ENCODE results near the gene TXNL1.
"Not testable (repeated sequence)": the region's sequence is repeated elsewhere in the genome, so short reads cannot be mapped to it uniquely, and the experiment has no call there.

Gene TXNL1

DNA sequence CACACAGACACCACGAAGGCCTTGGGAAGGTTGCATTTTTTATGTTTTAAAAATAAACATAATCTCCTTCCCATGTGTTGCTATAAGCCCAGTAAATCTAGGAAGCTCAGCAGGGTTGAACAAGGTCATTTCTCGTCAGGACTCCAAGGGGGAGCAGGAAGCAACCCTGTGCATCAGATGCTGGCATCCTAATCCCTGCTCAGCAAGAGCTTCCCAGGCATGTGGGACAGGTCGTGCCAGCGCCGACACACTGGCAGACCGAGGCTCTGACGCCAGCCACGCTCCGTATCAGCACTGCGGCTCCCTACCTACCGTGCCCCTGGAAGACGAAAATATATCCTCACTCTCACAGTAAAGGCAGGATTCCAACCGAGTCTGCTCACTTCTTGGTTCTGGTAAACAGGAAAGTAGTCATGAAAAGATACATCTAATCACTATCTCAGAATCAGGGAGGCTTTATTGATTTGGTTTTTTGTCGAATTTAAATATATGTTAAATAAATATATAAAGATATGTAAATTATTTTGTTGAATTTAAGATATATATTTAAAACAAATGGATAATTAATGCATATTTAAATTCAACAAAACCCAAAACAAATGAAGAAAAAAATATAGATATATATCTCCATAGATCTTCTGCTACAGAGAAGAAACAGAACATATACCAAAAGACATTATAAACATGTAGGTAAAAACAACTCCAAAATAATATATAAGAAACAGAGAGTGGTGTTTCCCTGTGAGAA, 61.4 kb downstream of the TXNL1 start:
- Histone ChIP-seq H3K9me3 (replicated peaks in 1 of 2; ENCODE audit: control insufficient read depth in 2 of 2, insufficient read depth in 1 of 2, low read depth in 1 of 2, low read length in 2 of 2) (peaks cover 0 to 19% of the 10 kb centered on the region in 2 donors), H2BK5ac (ENCODE audit: low read length) (no peak overlapping the region), H3K18ac (ENCODE audit: low read length) (peak overlapping the region; percentile 65), H2BK120ac (ENCODE audit: low read depth, low read length) (peak overlapping the region; percentile 44), H3K27ac (replicated peaks; ENCODE audit: low read length) (no peak overlapping the region), H3K79me1 (ENCODE audit: low read depth, low read length) (no peaks in the 10 kb centered on the region), H3K4me1 (ENCODE audit: control insufficient read depth in 2 of 2, insufficient read depth in 1 of 2, low read depth in 1 of 2, low read length in 2 of 2) (peaks cover 0 to 3% of the 10 kb centered on the region in 2 donors), H2AK5ac (ENCODE audit: low read depth, low read length) (no peak overlapping the region), H3K4ac (ENCODE audit: low read length) (no peak overlapping the region), H4K91ac (ENCODE audit: low read depth, low read length, poor library complexity) (no peak overlapping the region), H3K4me2 (ENCODE audit: insufficient read depth, low read length, poor library complexity, severe bottlenecking) (no peak overlapping the region), H2AFZ (ENCODE audit: low read length) (peak overlapping the region; percentile 65), H3K23ac (ENCODE audit: low read depth, low read length, poor library complexity) (peak overlapping the region; percentile 25), H3K4me3 (ENCODE audit: low read length in 2 of 2) (no peak overlapping the region), H3K9ac (ENCODE audit: low read depth, low read length, poor library complexity) (no peak overlapping the region), H3K14ac (ENCODE audit: low read length) (no peak overlapping the region), H2BK12ac (ENCODE audit: low read length) (no peak overlapping the region), H4K8ac (ENCODE audit: low read depth, low read length) (no peak overlapping the region), H3K27me3 (ENCODE audit: control insufficient read depth in 3 of 3, insufficient read depth in 3 of 3, low read depth in 1 of 3, low read length in 3 of 3) (no peaks in the 10 kb centered on the region), H2BK15ac (ENCODE audit: low read length) (no peak overlapping the region), H3K36me3 (replicated peaks in 1 of 2; ENCODE audit: control insufficient read depth in 2 of 2, insufficient read depth in 2 of 2, low read length in 2 of 2) (no peaks in the 10 kb centered on the region)
- WGBS, 2 donors (ENCODE audit: extremely low coverage in 2 of 2, insufficient read length in 2 of 2, insufficient replicate concordance in 1 of 2) = 100% methylated on average over 1 of the region's 14 CpGs; no CpG with 5 or more reads in 1 of the 2 donors
- DNase-seq (ENCODE audit: low spot score) = no peak

DNA sequence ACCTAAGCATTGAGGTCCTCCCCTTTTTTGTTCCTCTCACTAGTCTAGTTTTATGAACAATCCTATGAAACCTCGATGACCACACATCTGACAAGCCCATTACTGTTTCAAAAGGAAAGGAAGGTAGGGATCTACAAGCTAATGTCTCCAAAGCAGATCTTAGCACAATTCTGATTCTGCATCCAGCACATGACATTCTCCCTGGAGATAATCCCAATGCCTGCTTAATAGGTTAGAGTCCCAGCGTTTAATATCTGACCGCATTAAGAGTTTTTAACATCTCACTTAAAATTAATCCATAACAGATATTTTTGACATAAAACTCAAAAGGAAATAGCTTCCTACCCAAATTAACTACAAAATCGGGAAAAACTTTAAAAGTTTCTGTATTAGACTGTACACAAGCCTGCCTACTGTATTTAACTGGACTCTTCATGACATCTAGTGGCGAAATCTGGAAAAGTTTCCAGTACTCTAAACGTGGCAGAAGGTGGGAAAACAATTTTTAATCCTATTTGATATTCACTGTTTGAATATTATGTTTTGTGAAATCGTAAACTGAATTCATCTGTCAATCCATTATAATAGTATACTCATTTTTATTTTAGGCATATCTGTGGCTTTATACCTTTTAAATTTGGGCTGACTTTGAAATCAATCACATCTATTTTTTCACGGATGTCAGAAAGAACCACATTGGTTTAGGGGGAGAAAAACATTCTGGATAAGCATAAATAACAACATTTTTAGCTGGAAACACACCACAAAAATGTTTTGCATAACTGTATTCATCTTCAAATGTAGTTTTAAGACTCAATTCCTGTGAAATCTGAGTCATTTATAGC, 62.4 kb downstream of the TXNL1 start:
- no peak overlapping the region for H2BK15ac ChIP-seq (ENCODE audit: low read length)
- no peaks in the 10 kb centered on the region for H3K79me1 ChIP-seq (ENCODE audit: low read depth, low read length)
- no peak overlapping the region for H2BK12ac ChIP-seq (ENCODE audit: low read length)
- H3K36me3 ChIP-seq (replicated peaks in 1 of 2; ENCODE audit: control insufficient read depth in 2 of 2, insufficient read depth in 2 of 2, low read length in 2 of 2) = no peaks in the 10 kb centered on the region
- H3K9ac ChIP-seq (ENCODE audit: low read depth, low read length, poor library complexity) = no peak overlapping the region
- no peak overlapping the region for H4K8ac ChIP-seq (ENCODE audit: low read depth, low read length)
- H3K18ac ChIP-seq (ENCODE audit: low read length) = no peak overlapping the region
- no peaks in the 10 kb centered on the region for H3K27me3 ChIP-seq (ENCODE audit: control insufficient read depth in 3 of 3, insufficient read depth in 3 of 3, low read depth in 1 of 3, low read length in 3 of 3)
- H3K4ac ChIP-seq (ENCODE audit: low read length) = no peak overlapping the region
- no peak overlapping the region for H3K27ac ChIP-seq (replicated peaks; ENCODE audit: low read length)
- H3K9me3 ChIP-seq (replicated peaks in 1 of 2; ENCODE audit: control insufficient read depth in 2 of 2, insufficient read depth in 1 of 2, low read depth in 1 of 2, low read length in 2 of 2) = peaks cover 0 to 11% of the 10 kb centered on the region in 2 donors
- no peak overlapping the region for H2BK5ac ChIP-seq (ENCODE audit: low read length)
- H3K4me2 ChIP-seq (ENCODE audit: insufficient read depth, low read length, poor library complexity, severe bottlenecking) = no peak overlapping the region
- no peak overlapping the region for H3K23ac ChIP-seq (ENCODE audit: low read depth, low read length, poor library complexity)
- no peak overlapping the region for H2BK120ac ChIP-seq (ENCODE audit: low read depth, low read length)
- H3K4me3 ChIP-seq (ENCODE audit: low read length in 2 of 2) = no peak overlapping the region
- WGBS, 2 donors (ENCODE audit: extremely low coverage in 2 of 2, insufficient read length in 2 of 2, insufficient replicate concordance in 1 of 2) = no CpG with 5 or more reads among the region's 8 CpGs
- H4K91ac ChIP-seq (ENCODE audit: low read depth, low read length, poor library complexity) = no peak overlapping the region
- no peak overlapping the region for H3K14ac ChIP-seq (ENCODE audit: low read length)
- peak overlapping the region; percentile 65 for H2AFZ ChIP-seq (ENCODE audit: low read length)
- peak; percentile 48 for DNase-seq (ENCODE audit: low spot score)
- H3K4me1 ChIP-seq (ENCODE audit: control insufficient read depth in 2 of 2, insufficient read depth in 1 of 2, low read depth in 1 of 2, low read length in 2 of 2) = peaks cover 0 to 3% of the 10 kb centered on the region in 2 donors
- no peak overlapping the region for H2AK5ac ChIP-seq (ENCODE audit: low read depth, low read length)

DNA sequence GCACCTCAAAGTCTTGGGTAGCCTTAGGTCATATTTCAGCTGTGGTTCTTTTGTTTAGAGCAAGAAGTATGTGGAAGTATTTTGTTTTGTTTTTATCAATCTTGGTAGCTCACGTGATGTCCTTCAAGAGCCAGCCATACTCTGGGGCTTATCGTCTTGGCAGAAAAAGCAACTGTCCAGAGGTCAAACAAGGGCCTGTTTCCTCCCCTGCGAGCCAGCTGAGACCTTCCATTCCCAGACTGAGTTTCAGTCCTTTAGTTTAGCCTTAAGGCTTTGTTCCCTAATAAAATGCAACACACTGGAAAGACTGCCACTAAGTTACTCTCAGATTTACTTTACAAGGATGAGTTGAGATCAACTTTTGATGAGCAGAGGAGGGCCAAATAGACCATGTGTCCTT, 63.5 kb downstream of the TXNL1 start:
- no CpG with 5 or more reads among the region's 3 CpGs for WGBS, 2 donors (ENCODE audit: extremely low coverage in 2 of 2, insufficient read length in 2 of 2, insufficient replicate concordance in 1 of 2)
- no peak overlapping the region for H2BK120ac ChIP-seq (ENCODE audit: low read depth, low read length)
- H2BK12ac ChIP-seq (ENCODE audit: low read length) = no peak overlapping the region
- no peak overlapping the region for H2AFZ ChIP-seq (ENCODE audit: low read length)
- H3K27me3 ChIP-seq (ENCODE audit: control insufficient read depth in 3 of 3, insufficient read depth in 3 of 3, low read depth in 1 of 3, low read length in 3 of 3) = no peaks in the 10 kb centered on the region
- peaks cover 0 to 7% of the 10 kb centered on the region in 2 donors for H3K9me3 ChIP-seq (replicated peaks in 1 of 2; ENCODE audit: control insufficient read depth in 2 of 2, insufficient read depth in 1 of 2, low read depth in 1 of 2, low read length in 2 of 2)
- H4K91ac ChIP-seq (ENCODE audit: low read depth, low read length, poor library complexity) = no peak overlapping the region
- no peaks in the 10 kb centered on the region for H3K79me1 ChIP-seq (ENCODE audit: low read depth, low read length)
- no peak overlapping the region for H2AK5ac ChIP-seq (ENCODE audit: low read depth, low read length)
- H2BK5ac ChIP-seq (ENCODE audit: low read length) = no peak overlapping the region
- H3K4me3 ChIP-seq (ENCODE audit: low read length in 2 of 2) = no peak overlapping the region
- H3K4me2 ChIP-seq (ENCODE audit: insufficient read depth, low read length, poor library complexity, severe bottlenecking) = no peak overlapping the region
- no peak overlapping the region for H3K27ac ChIP-seq (replicated peaks; ENCODE audit: low read length)
- no peak for DNase-seq (ENCODE audit: low spot score)
- no peak overlapping the region for H3K23ac ChIP-seq (ENCODE audit: low read depth, low read length, poor library complexity)
- H4K8ac ChIP-seq (ENCODE audit: low read depth, low read length) = no peak overlapping the region
- no peak overlapping the region for H3K4ac ChIP-seq (ENCODE audit: low read length)
- H2BK15ac ChIP-seq (ENCODE audit: low read length) = no peak overlapping the region
- H3K14ac ChIP-seq (ENCODE audit: low read length) = no peak overlapping the region
- H3K18ac ChIP-seq (ENCODE audit: low read length) = no peak overlapping the region
- peaks cover 0 to 3% of the 10 kb centered on the region in 2 donors for H3K4me1 ChIP-seq (ENCODE audit: control insufficient read depth in 2 of 2, insufficient read depth in 1 of 2, low read depth in 1 of 2, low read length in 2 of 2)
- no peaks in the 10 kb centered on the region for H3K36me3 ChIP-seq (replicated peaks in 1 of 2; ENCODE audit: control insufficient read depth in 2 of 2, insufficient read depth in 2 of 2, low read length in 2 of 2)
- no peak overlapping the region for H3K9ac ChIP-seq (ENCODE audit: low read depth, low read length, poor library complexity)

DNA sequence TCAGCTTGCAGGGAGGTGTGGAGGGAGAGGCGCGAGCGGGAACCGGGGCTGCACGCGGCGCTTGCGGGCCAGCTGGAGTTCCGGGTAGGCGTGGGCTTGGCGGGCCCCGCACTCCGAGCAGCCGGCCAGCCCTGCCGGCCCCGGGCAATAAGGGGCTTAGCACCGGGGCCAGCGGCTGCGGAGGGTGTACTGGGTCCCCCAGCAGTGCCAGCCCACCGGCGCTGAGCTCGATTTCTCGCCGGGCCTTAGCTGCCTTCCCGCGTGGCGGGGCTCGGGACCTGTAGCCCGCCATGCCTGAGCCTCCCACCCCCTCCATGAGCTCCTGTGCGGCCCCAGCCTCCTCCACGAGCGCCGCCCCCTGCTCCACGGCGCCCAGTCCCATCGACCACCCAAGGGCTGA, 66.1 kb downstream of the TXNL1 start:
- H2BK5ac ChIP-seq (ENCODE audit: low read length); H3K18ac ChIP-seq (ENCODE audit: low read length); H2BK120ac ChIP-seq (ENCODE audit: low read depth, low read length); H4K91ac ChIP-seq (ENCODE audit: low read depth, low read length, poor library complexity); H3K23ac ChIP-seq (ENCODE audit: low read depth, low read length, poor library complexity); H3K9ac ChIP-seq (ENCODE audit: low read depth, low read length, poor library complexity); H3K4me1 ChIP-seq (ENCODE audit: control insufficient read depth in 2 of 2, insufficient read depth in 1 of 2, low read depth in 1 of 2, low read length in 2 of 2); H2BK15ac ChIP-seq (ENCODE audit: low read length); H2BK12ac ChIP-seq (ENCODE audit: low read length); H3K9me3 ChIP-seq (replicated peaks in 1 of 2; ENCODE audit: control insufficient read depth in 2 of 2, insufficient read depth in 1 of 2, low read depth in 1 of 2, low read length in 2 of 2); H3K36me3 ChIP-seq (replicated peaks in 1 of 2; ENCODE audit: control insufficient read depth in 2 of 2, insufficient read depth in 2 of 2, low read length in 2 of 2); H2AFZ ChIP-seq (ENCODE audit: low read length); H3K27me3 ChIP-seq (ENCODE audit: control insufficient read depth in 3 of 3, insufficient read depth in 3 of 3, low read depth in 1 of 3, low read length in 3 of 3); H3K4me2 ChIP-seq (ENCODE audit: insufficient read depth, low read length, poor library complexity, severe bottlenecking); DNase-seq (ENCODE audit: low spot score); H3K4me3 ChIP-seq (ENCODE audit: low read length in 2 of 2); H3K79me1 ChIP-seq (ENCODE audit: low read depth, low read length); H3K27ac ChIP-seq (replicated peaks; ENCODE audit: low read length); H2AK5ac ChIP-seq (ENCODE audit: low read depth, low read length); H3K14ac ChIP-seq (ENCODE audit: low read length); H3K4ac ChIP-seq (ENCODE audit: low read length); H4K8ac ChIP-seq (ENCODE audit: low read depth, low read length): not testable (repeated sequence)
- WGBS, 2 donors (ENCODE audit: extremely low coverage in 2 of 2, insufficient read length in 2 of 2, insufficient replicate concordance in 1 of 2) = no CpG with 5 or more reads among the region's 36 CpGs
